RWPE2 (cell line): ENCODE measurements around the gene RAB44.

Experiments used
- ATAC-seq: fragments of 200-7000 bp; cut with Tn5 transposase; 3 replicates; pipeline ENCODE4 v1.9.1; 2021; ENCODE audit warnings: low read depth
- DNase-seq: peaks from one replicate; pipeline ENCODE4 v3.0.0-alpha.2; 2020; ENCODE audit warnings: low spot score
- H3K27ac ChIP-seq: fragments of 450-650 bp; 2 replicates; pipeline ENCODE4 v1.5.1; 2017; ENCODE audit warnings: mild to moderate bottlenecking; ENCODE audit not compliant: poor library complexity, severe bottlenecking
- H3K27me3 ChIP-seq: fragments of 250-450 bp; sonication (Bioruptor Pico); 2 replicates; pipeline ENCODE4 v1.5.1; 2021; ENCODE audit warnings: mild to moderate bottlenecking, moderate library complexity; ENCODE audit not compliant: insufficient read depth, poor library complexity, severe bottlenecking
- H3K36me3 ChIP-seq: fragments of 250-450 bp; sonication (Bioruptor Pico); 2 replicates; pipeline ENCODE4 v1.5.1; 2020; ENCODE audit warnings: low read depth, mild to moderate bottlenecking, moderate library complexity
- H3K4me1 ChIP-seq: fragments of 250-450 bp; sonication (Bioruptor Pico); 2 replicates; pipeline ENCODE4 v1.5.1; 2021; ENCODE audit warnings: mild to moderate bottlenecking, moderate library complexity; ENCODE audit not compliant: insufficient read depth, poor library complexity, severe bottlenecking
- H3K4me3 ChIP-seq: fragments of 250-450 bp; sonication (Bioruptor Pico); 2 replicates; pipeline ENCODE4 v1.5.1; 2021; ENCODE audit warnings: mild to moderate bottlenecking, moderate library complexity; ENCODE audit not compliant: severe bottlenecking
- H3K9me3 ChIP-seq: fragments of 250-450 bp; sonication (Bioruptor Pico); 2 replicates; pipeline ENCODE4 v1.5.1; 2021; ENCODE audit warnings: mild to moderate bottlenecking, moderate library complexity; ENCODE audit not compliant: severe bottlenecking
- CTCF ChIP-seq: fragments of 450-650 bp; IDR thresholded peaks from one replicate; pipeline ENCODE4 v1.5.1; 2017; ENCODE audit warnings: mild to moderate bottlenecking, moderate library complexity; ENCODE audit not compliant: poor library complexity, severe bottlenecking

Gene RAB44

GRCh38 chr6:36744304-36744673 lies 46.7 kb downstream of the RAB44 start:
- Histone ChIP-seq H3K36me3 (no peaks in the 10 kb centered on the region), H3K27me3 (no peaks in the 10 kb centered on the region), H3K4me3 (no peak overlapping the region), H3K27ac (no peak overlapping the region), H3K4me1 (peaks cover 7% of the 10 kb centered on the region), H3K9me3 (peaks cover 2% of the 10 kb centered on the region)
- no peak for DNase-seq
- TF ChIP-seq CTCF, result no peak
- no peak for ATAC-seq

- TF ChIP-seq CTCF, result no peak
- H3K4me1 ChIP-seq, result peaks cover 7% of the 10 kb centered on the region
- no peaks in the 10 kb centered on the region for H3K27me3 ChIP-seq
- DNase-seq (no peak), ATAC-seq (no peak)
- no peaks in the 10 kb centered on the region for H3K36me3 ChIP-seq
- H3K4me3 ChIP-seq, result no peak overlapping the region
- no peak overlapping the region for H3K27ac ChIP-seq
- H3K9me3 ChIP-seq, result peaks cover 2% of the 10 kb centered on the region
Observed at GRCh38 chr6:36745283-36745682, 47.7 kb downstream of the RAB44 start.

- Histone ChIP-seq H3K9me3 (peaks cover 2% of the 10 kb centered on the region), H3K4me3 (no peak overlapping the region), H3K27me3 (no peaks in the 10 kb centered on the region), H3K27ac (no peak overlapping the region), H3K36me3 (no peaks in the 10 kb centered on the region), H3K4me1 (peaks cover 7% of the 10 kb centered on the region)
- ATAC-seq (0 out of 3 replicates have a peak, but pooled peaks have one; percentile 26), DNase-seq (no peak)
- no peak for TF ChIP-seq CTCF
Observed at GRCh38 chr6:36745836-36746235, 48.2 kb downstream of the RAB44 start.

GRCh38 chr6:36746251-36746650 lies 48.6 kb downstream of the RAB44 start:
- peaks cover 2% of the 10 kb centered on the region for H3K9me3 ChIP-seq
- no peak overlapping the region for H3K4me3 ChIP-seq
- no peaks in the 10 kb centered on the region for H3K27me3 ChIP-seq
- ATAC-seq (no peak), DNase-seq (no peak)
- peaks cover 7% of the 10 kb centered on the region for H3K4me1 ChIP-seq
- TF ChIP-seq CTCF, result no peak
- no peak overlapping the region for H3K27ac ChIP-seq
- no peaks in the 10 kb centered on the region for H3K36me3 ChIP-seq

GRCh38 chr6:36749829-36750489 lies 52.3 kb downstream of the RAB44 start:
- DNase-seq (no peak), ATAC-seq (no peak)
- Histone ChIP-seq H3K4me1 (peaks cover 13% of the 10 kb centered on the region), H3K4me3 (no peak overlapping the region), H3K9me3 (peaks cover 2% of the 10 kb centered on the region), H3K36me3 (no peaks in the 10 kb centered on the region), H3K27ac (no peak overlapping the region), H3K27me3 (no peaks in the 10 kb centered on the region)
- no peak for TF ChIP-seq CTCF
